Gastroesophageal sphincter (tissue), 4 donors: Measurements from ENCODE around the gene SUPT3H. TPM values are rescaled to one million over a fixed set of nuclear protein-coding genes. Genes with fewer than 3 reads are reported as not detected.

Experiments used
- ATAC-seq: fragments of 150-250 bp; one replicate; pipeline ENCODE4 v1.9.1; 2016; ENCODE audit warnings: mild to moderate bottlenecking, moderate library complexity
- H3K27ac ChIP-seq, 4 donors: fragments of 200-600 bp; sonication (generic) in 3 of 4; 1 replicate in 3 of 4; 2 replicates in 1 of 4; pipeline ENCODE4 v1.5.1; 2016 to 2019
- H3K27me3 ChIP-seq: fragments of 200-600 bp; sonication (generic); one replicate; pipeline ENCODE4 v1.5.1; 2019
- H3K36me3 ChIP-seq, 2 donors: fragments of 200-600 bp; sonication (generic); one replicate each; pipeline ENCODE4 v1.5.1; 2019; ENCODE audit warnings: control low read depth in 1 of 2
- H3K4me1 ChIP-seq, 3 donors: fragments of 200-600 bp; sonication (generic); 1 replicate in 2 of 3; 2 replicates in 1 of 3; pipeline ENCODE4 v1.5.1; 2016 to 2019; ENCODE audit warnings: control low read depth in 2 of 3
- H3K4me3 ChIP-seq, 2 donors: fragments of 200-600 bp; sonication (generic); one replicate each; pipeline ENCODE4 v1.5.1; 2019; ENCODE audit warnings: mild to moderate bottlenecking in 1 of 2, moderate library complexity in 1 of 2
- H3K9me3 ChIP-seq, 3 donors: fragments of 200-600 bp; sonication (generic); one replicate each; pipeline ENCODE4 v1.5.1; 2017 to 2019; ENCODE audit warnings: control low read depth in 2 of 3
- EP300 ChIP-seq: sonication (generic); formaldehyde crosslinking; IDR thresholded peaks from one replicate; pipeline ENCODE4 v1.6.1; 2017; ENCODE audit warnings: antibody characterized with exemption, mild to moderate bottlenecking
- POLR2A ChIP-seq, 2 donors: fragments of 450-650 bp; IDR thresholded peaks; one replicate each; pipeline ENCODE4 v1.6.1; 2017; ENCODE audit warnings: antibody characterized with exemption in 2 of 2, mild to moderate bottlenecking in 2 of 2, moderate library complexity in 1 of 2
- POLR2AphosphoS5 ChIP-seq: sonication (generic); formaldehyde crosslinking; IDR thresholded peaks from one replicate; pipeline ENCODE4 v1.6.1; 2017; ENCODE audit warnings: antibody characterized with exemption
- WGBS, 2 donors: methylation state at CpG; one replicate each; pipeline ENCODE4 v1.1.5; 2018; ENCODE audit warnings: low coverage in 1 of 2; 5-methylcytosine and 5-hydroxymethylcytosine counted together
- total RNA-seq, 4 donors: library from RNA; depleted of rRNA; stranded (reverse); fragments of >200 nt; gene quantifications; one replicate each; pipeline ENCODE4 v1.1.0, GENCODE V29; 2016
- TF ChIP-seq, protein P1 (sequence below), 4 experiments: fragments of 200-600 bp in 2 of 4; fragments of 450-650 bp in 2 of 4; sonication (generic) in 1 of 4; IDR thresholded peaks; one replicate each; pipeline ENCODE4 v1.5.1; 2017 to 2019; ENCODE audit warnings: antibody characterized with exemption in 4 of 4, mild to moderate bottlenecking in 2 of 4, moderate library complexity in 2 of 4

The SUPT3H gene
- total RNA-seq, 4 donors from 2014 or later = 3.6 to 13.1 (median 7.6) TPM

DNA sequence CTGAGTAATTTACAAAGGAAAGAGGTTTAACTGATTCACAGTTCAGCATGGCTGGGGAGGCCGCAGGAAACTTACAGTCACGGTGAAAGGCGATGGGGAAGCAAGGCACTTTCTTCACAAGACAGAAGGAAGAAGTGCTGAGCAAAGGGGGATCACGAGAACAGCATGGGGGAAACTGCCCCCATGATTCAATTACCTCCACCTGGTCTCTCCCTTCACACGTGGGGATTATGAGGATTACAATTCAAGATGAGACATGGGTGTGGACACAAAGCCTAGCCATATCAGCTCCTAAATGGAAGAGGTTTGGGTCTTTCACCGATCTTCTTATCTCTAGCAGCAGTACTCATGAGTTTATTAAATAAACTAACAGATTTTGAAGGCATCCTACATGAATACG lies 202.5 kb downstream of the SUPT3H start:
- no peaks in the 10 kb centered on the region for H3K9me3 ChIP-seq
- no peaks in the 10 kb centered on the region for H3K27me3 ChIP-seq
- no peaks in the 10 kb centered on the region for H3K4me1 ChIP-seq
- ATAC-seq = no peak
- 77 to 87% methylated on average over 7 of the region's 7 CpGs for WGBS, 2 donors
- no peak overlapping the region for H3K27ac ChIP-seq
- H3K36me3 ChIP-seq = no peaks in the 10 kb centered on the region
- TF ChIP-seq EP300 (no peak), POLR2A (IDR thresholded peaks at IDR 0.05) (no peak)
- TF ChIP-seq, protein P1, sequence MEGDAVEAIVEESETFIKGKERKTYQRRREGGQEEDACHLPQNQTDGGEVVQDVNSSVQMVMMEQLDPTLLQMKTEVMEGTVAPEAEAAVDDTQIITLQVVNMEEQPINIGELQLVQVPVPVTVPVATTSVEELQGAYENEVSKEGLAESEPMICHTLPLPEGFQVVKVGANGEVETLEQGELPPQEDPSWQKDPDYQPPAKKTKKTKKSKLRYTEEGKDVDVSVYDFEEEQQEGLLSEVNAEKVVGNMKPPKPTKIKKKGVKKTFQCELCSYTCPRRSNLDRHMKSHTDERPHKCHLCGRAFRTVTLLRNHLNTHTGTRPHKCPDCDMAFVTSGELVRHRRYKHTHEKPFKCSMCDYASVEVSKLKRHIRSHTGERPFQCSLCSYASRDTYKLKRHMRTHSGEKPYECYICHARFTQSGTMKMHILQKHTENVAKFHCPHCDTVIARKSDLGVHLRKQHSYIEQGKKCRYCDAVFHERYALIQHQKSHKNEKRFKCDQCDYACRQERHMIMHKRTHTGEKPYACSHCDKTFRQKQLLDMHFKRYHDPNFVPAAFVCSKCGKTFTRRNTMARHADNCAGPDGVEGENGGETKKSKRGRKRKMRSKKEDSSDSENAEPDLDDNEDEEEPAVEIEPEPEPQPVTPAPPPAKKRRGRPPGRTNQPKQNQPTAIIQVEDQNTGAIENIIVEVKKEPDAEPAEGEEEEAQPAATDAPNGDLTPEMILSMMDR (IDR thresholded peaks at IDR 0.05) = no peak
- H3K4me3 ChIP-seq = no peak overlapping the region

DNA sequence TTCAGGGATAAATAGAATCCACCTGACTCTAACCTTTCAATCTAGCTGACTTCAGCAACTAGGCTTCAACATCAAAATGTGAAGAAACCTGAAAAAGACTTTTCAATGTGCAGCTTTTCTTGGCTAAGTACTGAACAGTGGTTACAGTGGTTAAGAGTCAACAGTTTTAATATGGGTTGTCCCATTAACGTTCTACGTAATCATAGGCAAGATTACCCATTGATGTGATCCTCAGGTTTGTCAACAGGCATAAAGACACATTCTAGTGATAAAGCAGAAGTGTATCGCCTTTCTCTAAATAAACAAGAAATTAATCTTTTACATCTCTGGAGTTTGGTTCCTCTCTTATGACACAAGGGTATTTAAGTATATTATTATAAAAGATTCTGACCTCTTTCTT lies 203.7 kb downstream of the SUPT3H start:
- no peak for ATAC-seq
- no peaks in the 10 kb centered on the region for H3K36me3 ChIP-seq
- no peaks in the 10 kb centered on the region for H3K9me3 ChIP-seq
- WGBS, 2 donors = 77 to 90% methylated on average over 3 of the region's 3 CpGs
- no peaks in the 10 kb centered on the region for H3K27me3 ChIP-seq
- no peak overlapping the region for H3K4me3 ChIP-seq
- H3K4me1 ChIP-seq = no peaks in the 10 kb centered on the region
- TF ChIP-seq, protein P1 (IDR thresholded peaks at IDR 0.05) = no peak
- TF ChIP-seq POLR2AphosphoS5 (no peak), EP300 (no peak), POLR2A (IDR thresholded peaks at IDR 0.05) (no peak)
- H3K27ac ChIP-seq = no peak overlapping the region

DNA sequence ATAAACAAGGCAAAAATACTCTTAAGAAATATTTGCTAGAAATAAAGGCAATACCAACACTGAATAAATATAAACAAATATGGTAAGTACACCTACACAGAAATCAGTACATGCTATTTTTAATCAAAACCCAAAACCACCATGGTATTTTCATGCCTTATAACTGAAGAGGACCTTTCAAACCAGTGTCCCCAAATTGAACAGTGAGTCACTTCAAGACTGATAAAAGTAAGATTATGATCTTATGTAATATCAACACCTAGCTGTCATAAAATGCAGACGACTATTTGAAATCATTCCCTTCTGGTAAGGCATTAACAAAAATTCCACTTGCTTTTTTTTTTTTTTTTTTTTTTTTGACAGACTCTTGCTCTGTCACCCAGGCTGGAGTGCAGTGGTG lies 206.4 kb downstream of the SUPT3H start:
- 50% methylated on average over 1 of the region's 1 CpG; no CpG with 5 or more reads in 1 of the 2 donors for WGBS, 2 donors

DNA sequence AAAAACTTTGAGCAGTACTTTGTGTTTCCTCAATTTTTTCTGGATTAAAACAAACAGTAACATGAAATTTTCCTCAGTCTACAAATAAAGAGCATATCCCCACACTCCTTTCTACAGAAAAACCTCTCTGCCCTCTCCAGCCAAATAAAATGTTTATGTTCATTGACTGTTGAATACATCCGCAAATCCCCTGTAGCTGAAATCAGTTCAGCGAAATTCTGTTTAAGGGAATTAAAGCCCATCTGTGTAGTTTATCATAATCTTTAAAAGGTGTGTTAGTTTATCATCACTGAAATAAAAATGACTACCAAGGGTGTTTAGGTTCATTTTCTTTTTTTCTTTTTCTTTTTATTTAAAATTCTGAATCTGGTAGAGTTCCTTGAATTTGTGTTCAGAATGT lies 207.4 kb downstream of the SUPT3H start:
- no peak overlapping the region for H3K4me3 ChIP-seq
- 71 to 79% methylated on average over 2 of the region's 2 CpGs for WGBS, 2 donors
- H3K27me3 ChIP-seq = no peaks in the 10 kb centered on the region
- no peaks in the 10 kb centered on the region for H3K36me3 ChIP-seq
- no peaks in the 10 kb centered on the region for H3K9me3 ChIP-seq
- H3K27ac ChIP-seq = no peak overlapping the region
- no peak for TF ChIP-seq POLR2A (IDR thresholded peaks at IDR 0.05)
- TF ChIP-seq POLR2AphosphoS5 = no peak
- no peak for TF ChIP-seq EP300
- TF ChIP-seq, protein P1 (IDR thresholded peaks at IDR 0.05) = no peak
- ATAC-seq = no peak
- no peaks in the 10 kb centered on the region for H3K4me1 ChIP-seq

More for the DNA sequence above, 206.4 kb downstream of the SUPT3H start:
- no peak overlapping the region for H3K27ac ChIP-seq
- no peak overlapping the region for H3K4me3 ChIP-seq
- H3K4me1 ChIP-seq = no peaks in the 10 kb centered on the region
- no peaks in the 10 kb centered on the region for H3K27me3 ChIP-seq
- no peaks in the 10 kb centered on the region for H3K9me3 ChIP-seq
- TF ChIP-seq EP300 (no peak), POLR2AphosphoS5 (no peak), POLR2A (IDR thresholded peaks at IDR 0.05) (no peak)
- TF ChIP-seq, protein P1 (IDR thresholded peaks at IDR 0.05) = no peak
- H3K36me3 ChIP-seq = no peaks in the 10 kb centered on the region
- ATAC-seq = no peak

GRCh38 chr6:45169815-45170214 lies 207.9 kb downstream of the SUPT3H start:
- Histone ChIP-seq H3K36me3 (no peaks in the 10 kb centered on the region), H3K9me3 (no peaks in the 10 kb centered on the region), H3K27me3 (no peaks in the 10 kb centered on the region), H3K4me3 (no peak overlapping the region), H3K27ac (no peak overlapping the region), H3K4me1 (no peaks in the 10 kb centered on the region)
- TF ChIP-seq POLR2A (IDR thresholded peaks at IDR 0.05) (no peak), EP300 (no peak), POLR2AphosphoS5 (no peak)
- ATAC-seq = no peak
- WGBS, 2 donors = 61 to 71% methylated on average over 2 of the region's 2 CpGs
